Fibroblast of lung (primary cell): ENCODE results near the gene GALR1.

Experiments used
- CTCF ChIP-seq, 2 donors: IDR thresholded peaks in 1 of 2; conservative IDR thresholded peaks in 1 of 2; 1 replicate in 1 of 2; 2 replicates in 1 of 2; pipeline ENCODE4 v1.5.1; 2011 to 2012; ENCODE audit warnings: low read length in 2 of 2, control low read depth in 1 of 2, inconsistent platforms in 1 of 2, low read depth in 1 of 2, mild to moderate bottlenecking in 1 of 2
- EZH2 ChIP-seq: IDR thresholded peaks from 2 replicates; pipeline ENCODE4 v1.5.1; 2012; ENCODE audit warnings: low read length, control low read depth, mild to moderate bottlenecking; ENCODE audit errors: missing control alignments

DNA sequence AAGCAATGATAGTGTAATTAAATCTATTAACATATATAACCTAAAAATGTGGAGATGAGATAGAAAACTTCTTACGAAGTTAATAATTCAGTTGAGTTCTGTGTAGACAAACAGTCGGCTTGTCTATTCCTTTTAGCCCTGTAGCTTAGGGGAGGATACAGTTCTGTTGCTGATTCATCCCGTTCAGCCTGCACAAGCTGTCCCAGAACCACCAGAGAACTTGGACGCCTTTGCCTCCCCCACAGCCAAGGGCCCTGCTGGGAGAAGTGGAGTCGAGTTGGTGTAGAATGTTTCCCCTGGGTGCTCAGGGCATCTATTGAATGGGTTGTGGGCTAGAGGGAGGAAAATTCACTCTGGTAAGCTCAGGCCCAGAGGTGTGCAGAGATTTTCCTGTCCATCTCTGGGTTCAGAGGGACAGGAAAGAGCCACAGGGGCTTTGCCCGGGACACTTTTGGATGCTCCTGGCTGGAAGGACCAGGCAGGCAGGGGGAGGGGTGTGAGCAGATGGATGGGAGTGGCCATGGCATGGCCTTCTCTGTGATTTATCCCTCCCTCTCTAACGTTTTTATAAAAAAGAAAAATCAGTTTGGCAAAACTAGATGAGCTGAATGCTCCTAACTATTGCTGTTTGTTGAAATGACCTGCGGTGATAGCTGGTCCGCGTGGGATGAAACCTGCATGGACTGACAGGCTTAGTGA, 42.8 kb upstream of the GALR1 start:
- TF ChIP-seq CTCF (conservative IDR thresholded peaks at IDR 0.05 in 1 of 2, IDR thresholded peaks at IDR 0.05 in 1 of 2; ENCODE audit: low read depth in 1 of 2, low read length in 2 of 2), result no peak
- no peak for TF ChIP-seq EZH2
